ENCODE measurements around the gene FNDC10.

The FNDC10 gene

GRCh38 chr1:1630191-1630964 is 30.4 kb upstream of the FNDC10 start:
- Mint-ChIP-seq H3K36me3 (no peaks in the 10 kb centered on the region), H3K4me3 (peak overlapping the region; percentile 89), H3K27ac (peak overlapping the region; percentile 91), H3K9me3 (ENCODE audit: low read depth) (no peaks in the 10 kb centered on the region), H3K4me1 (ENCODE audit: low read depth) (peaks cover 4% of the 10 kb centered on the region), H3K27me3 (no peaks in the 10 kb centered on the region)

GRCh38 chr1:1629430-1630190 is 29.7 kb upstream of the FNDC10 start:
- no peaks in the 10 kb centered on the region for H3K36me3 Mint-ChIP-seq
- H3K4me3 Mint-ChIP-seq, result peak overlapping the region; percentile 57
- H3K27me3 Mint-ChIP-seq, result no peaks in the 10 kb centered on the region
- H3K27ac Mint-ChIP-seq, result no peak overlapping the region
- H3K4me1 Mint-ChIP-seq (ENCODE audit: low read depth), result peaks cover 4% of the 10 kb centered on the region
- no peaks in the 10 kb centered on the region for H3K9me3 Mint-ChIP-seq (ENCODE audit: low read depth)

- peak overlapping the region; percentile 30 for H3K4me3 Mint-ChIP-seq
- no peak overlapping the region for H3K27ac Mint-ChIP-seq
- H3K27me3 Mint-ChIP-seq, result no peaks in the 10 kb centered on the region
- H3K36me3 Mint-ChIP-seq, result no peaks in the 10 kb centered on the region
- H3K4me1 Mint-ChIP-seq (ENCODE audit: low read depth), result peaks cover 4% of the 10 kb centered on the region
- H3K9me3 Mint-ChIP-seq (ENCODE audit: low read depth), result no peaks in the 10 kb centered on the region
Measured at GRCh38 chr1:1628754-1629429, 29.0 kb upstream of the FNDC10 start.

DNA sequence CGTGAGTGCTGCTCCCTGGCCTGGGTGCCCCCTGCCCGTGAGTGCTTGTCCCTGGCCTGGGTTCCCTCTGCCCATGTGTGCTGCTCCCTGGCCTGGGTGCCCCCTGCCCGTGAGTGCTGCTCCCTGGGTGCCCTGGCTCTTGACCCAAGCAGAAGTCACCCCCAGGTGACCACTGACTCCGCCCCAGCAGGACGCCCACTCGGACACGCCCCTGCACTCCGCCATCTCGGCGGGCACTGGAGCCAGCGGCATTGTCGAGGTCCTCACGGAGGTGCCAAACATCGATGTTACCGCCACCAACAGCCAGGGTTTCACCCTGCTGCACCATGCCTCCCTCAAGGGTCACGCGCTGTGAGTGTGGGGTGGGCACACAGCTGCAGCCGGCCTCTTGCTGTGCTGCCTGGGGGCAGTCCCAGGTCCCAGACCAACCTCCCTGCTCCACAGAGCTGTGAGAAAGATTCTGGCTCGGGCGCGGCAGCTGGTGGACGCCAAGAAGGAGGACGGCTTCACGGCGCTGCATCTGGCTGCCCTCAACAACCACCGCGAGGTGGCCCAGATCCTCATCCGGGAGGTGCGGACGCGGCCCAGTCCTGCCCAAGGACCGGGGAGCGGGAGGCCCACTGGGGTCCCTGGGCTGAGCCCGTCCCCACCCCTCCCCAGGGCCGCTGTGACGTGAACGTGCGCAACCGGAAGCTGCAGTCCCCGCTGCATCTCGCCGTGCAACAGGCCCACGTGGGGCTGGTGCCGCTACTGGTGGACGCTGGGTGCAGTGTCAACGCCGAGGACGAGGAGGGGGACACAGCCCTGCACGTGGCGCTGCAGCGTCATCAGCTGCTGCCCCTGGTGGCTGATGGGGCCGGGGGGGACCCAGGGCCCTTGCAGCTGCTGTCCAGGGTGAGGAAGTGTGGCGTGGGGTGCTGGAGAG is 28.2 kb upstream of the FNDC10 start:
- peaks cover 4% of the 10 kb centered on the region for H3K4me1 Mint-ChIP-seq (ENCODE audit: low read depth)
- H3K9me3 Mint-ChIP-seq (ENCODE audit: low read depth), result no peaks in the 10 kb centered on the region
- no peaks in the 10 kb centered on the region for H3K36me3 Mint-ChIP-seq
- no peak overlapping the region for H3K4me3 Mint-ChIP-seq
- H3K27ac Mint-ChIP-seq, result no peak overlapping the region
- no peaks in the 10 kb centered on the region for H3K27me3 Mint-ChIP-seq

DNA sequence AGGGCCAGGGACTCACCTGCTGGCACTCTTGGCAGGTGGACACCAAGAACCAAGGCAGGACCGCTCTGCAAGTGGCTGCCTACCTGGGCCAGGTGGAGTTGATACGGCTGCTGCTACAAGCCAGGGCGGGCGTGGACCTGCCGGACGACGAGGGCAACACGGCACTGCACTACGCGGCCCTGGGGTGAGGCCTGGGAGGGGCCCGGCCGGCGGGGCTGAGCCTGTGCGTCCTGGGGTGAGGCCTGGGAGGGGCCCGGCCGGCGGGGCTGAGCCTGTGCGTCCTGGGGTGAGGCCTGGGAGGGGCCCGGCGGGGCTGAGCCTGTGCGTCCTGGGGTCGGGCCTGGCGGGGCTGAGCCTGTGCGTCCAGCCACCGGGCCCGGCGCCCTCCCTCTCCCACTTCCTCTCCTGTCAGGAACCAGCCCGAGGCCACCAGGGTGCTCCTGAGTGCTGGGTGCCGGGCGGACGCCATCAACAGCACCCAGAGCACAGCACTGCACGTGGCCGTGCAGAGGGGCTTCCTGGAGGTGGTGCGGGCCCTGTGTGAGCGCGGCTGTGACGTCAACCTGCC is 27.4 kb upstream of the FNDC10 start:
- Mint-ChIP-seq H3K4me1 (ENCODE audit: low read depth) (peaks cover 4% of the 10 kb centered on the region), H3K27me3 (no peaks in the 10 kb centered on the region), H3K36me3 (no peaks in the 10 kb centered on the region), H3K27ac (no peak overlapping the region), H3K4me3 (no peak overlapping the region), H3K9me3 (ENCODE audit: low read depth) (no peaks in the 10 kb centered on the region)

DNA sequence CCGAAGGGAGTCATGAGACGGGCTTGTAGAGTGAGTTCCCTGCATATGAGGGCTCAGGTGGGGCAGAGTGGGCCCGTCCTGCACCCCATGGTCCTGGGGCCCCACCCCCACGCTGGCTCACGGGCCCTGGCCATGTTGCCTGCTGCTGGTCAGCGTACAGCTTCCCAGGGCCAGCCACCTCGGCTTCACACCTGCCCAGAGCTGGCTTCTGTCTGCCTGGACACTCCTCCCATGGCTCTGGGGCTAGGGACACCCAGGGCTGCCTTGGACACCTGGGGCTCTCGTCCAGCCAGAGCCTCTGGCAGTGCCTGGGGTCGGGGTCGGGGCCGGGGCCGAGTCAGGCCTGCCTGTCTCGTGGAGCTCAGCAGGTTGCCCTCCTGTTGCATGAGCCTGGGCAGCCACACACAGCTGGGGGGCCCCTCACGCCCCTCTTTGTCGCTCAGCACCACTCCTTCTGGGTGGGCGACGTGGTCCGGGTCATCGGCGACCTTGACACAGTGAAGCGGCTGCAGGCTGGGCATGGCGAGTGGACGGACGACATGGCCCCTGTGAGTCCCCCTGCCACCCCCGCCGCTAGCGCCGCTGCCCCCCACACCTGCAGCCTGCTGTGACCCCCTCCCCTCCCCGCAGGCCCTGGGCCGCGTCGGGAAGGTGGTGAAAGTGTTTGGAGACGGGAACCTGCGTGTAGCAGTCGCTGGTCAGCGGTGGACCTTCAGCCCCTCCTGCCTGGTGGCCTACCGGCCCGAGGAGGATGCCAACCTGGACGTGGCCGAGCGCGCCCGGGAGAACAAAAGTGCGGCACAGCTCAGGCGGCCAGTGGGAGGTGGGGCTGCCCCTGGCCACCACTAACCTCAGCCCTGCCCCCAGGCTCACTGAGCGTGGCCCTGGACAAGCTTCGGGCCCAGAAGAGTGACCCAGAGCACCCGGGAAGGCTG is 26.5 kb upstream of the FNDC10 start:
- Mint-ChIP-seq H3K27ac (no peak overlapping the region), H3K36me3 (no peaks in the 10 kb centered on the region), H3K9me3 (ENCODE audit: low read depth) (no peaks in the 10 kb centered on the region), H3K27me3 (no peaks in the 10 kb centered on the region), H3K4me3 (no peak overlapping the region), H3K4me1 (ENCODE audit: low read depth) (peaks cover 4% of the 10 kb centered on the region)

DNA sequence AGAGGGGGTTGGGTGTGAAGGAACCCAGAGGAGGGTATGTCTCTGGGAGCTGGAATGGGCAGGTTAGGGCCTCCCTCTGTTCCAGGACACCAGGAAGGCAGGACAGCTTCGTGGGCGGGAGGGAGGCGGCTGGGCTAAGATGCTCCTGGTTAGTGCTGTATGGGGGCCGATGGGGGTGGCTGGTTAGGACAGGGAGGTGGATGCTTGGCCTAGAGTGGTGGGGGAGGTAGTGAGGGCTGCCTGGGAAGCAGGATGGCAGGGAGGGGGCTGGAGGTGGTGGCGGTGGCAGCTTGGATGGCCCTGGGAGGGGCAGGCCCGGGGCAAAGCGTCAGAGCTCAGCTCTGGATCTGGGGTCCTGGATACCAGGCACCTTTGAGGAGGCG is 25.9 kb upstream of the FNDC10 start:
- Mint-ChIP-seq H3K27ac (no peak overlapping the region), H3K4me3 (no peak overlapping the region), H3K4me1 (ENCODE audit: low read depth) (peaks cover 4% of the 10 kb centered on the region), H3K36me3 (no peaks in the 10 kb centered on the region), H3K9me3 (ENCODE audit: low read depth) (no peaks in the 10 kb centered on the region), H3K27me3 (no peaks in the 10 kb centered on the region)

DNA sequence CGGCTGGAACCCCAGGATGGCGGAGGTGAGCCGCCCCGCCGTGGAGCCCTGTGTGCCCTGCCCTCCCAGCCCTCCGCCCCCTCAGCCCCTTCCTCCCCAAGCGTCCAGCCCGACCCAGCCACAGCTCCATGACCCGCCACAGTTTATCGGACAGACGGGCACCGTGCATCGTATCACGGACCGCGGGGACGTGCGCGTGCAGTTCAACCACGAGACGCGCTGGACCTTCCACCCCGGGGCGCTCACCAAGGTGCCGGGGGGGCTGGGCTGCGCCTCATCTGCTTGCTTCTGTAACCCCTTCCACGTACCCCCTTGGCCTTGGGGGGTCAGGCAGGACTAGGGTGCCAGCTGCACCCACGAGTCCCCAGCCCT is 25.5 kb upstream of the FNDC10 start:
- H3K9me3 Mint-ChIP-seq (ENCODE audit: low read depth), result no peaks in the 10 kb centered on the region
- H3K4me1 Mint-ChIP-seq (ENCODE audit: low read depth), result peaks cover 4% of the 10 kb centered on the region
- no peaks in the 10 kb centered on the region for H3K36me3 Mint-ChIP-seq
- no peaks in the 10 kb centered on the region for H3K27me3 Mint-ChIP-seq
- no peak overlapping the region for H3K4me3 Mint-ChIP-seq
- H3K27ac Mint-ChIP-seq, result no peak overlapping the region

DNA sequence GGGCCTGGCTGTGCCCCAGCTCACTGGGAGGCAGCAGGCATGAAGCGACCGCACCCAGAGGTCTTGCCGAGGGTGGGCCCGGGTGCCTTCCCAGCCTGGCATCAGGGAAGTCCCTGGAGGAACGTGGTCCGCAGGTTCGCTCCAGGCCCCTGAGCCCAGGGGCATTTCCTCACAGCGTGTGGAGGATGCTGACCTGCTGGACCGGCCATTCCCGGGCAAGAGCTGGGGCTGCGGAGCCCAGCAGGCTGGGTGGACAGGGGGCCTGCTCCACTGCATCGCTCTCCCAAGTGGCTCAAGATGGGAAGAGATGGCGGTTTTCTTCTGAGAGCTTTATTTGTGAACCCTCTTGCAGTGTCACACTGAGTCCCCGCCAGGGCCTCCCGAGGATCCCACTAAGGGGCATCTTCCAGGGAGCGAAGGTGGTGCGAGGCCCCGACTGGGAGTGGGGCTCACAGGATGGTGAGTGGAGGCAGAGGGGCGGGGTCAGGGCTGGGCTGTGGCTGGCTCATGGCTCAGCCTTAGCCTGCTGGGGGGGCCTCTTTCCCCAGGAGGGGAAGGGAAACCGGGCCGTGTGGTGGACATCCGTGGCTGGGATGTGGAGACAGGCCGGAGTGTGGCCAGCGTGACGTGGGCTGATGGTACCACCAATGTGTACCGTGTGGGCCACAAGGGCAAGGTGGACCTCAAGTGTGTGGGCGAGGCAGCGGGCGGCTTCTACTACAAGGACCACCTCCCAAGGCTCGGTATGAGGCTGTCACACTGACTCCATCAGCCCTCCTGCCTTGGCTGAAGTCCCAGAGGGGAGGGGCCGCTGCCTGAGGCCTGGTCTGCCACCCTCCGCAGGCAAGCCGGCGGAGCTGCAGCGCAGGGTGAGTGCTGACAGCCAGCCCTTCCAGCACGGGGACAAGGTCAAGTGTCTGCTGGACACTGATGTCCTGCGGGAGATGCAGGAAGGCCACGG is 24.8 kb upstream of the FNDC10 start:
- Mint-ChIP-seq H3K4me1 (ENCODE audit: low read depth) (peaks cover 2% of the 10 kb centered on the region), H3K4me3 (no peak overlapping the region), H3K36me3 (no peaks in the 10 kb centered on the region), H3K27ac (no peak overlapping the region), H3K27me3 (no peaks in the 10 kb centered on the region), H3K9me3 (ENCODE audit: low read depth) (no peaks in the 10 kb centered on the region)

DNA sequence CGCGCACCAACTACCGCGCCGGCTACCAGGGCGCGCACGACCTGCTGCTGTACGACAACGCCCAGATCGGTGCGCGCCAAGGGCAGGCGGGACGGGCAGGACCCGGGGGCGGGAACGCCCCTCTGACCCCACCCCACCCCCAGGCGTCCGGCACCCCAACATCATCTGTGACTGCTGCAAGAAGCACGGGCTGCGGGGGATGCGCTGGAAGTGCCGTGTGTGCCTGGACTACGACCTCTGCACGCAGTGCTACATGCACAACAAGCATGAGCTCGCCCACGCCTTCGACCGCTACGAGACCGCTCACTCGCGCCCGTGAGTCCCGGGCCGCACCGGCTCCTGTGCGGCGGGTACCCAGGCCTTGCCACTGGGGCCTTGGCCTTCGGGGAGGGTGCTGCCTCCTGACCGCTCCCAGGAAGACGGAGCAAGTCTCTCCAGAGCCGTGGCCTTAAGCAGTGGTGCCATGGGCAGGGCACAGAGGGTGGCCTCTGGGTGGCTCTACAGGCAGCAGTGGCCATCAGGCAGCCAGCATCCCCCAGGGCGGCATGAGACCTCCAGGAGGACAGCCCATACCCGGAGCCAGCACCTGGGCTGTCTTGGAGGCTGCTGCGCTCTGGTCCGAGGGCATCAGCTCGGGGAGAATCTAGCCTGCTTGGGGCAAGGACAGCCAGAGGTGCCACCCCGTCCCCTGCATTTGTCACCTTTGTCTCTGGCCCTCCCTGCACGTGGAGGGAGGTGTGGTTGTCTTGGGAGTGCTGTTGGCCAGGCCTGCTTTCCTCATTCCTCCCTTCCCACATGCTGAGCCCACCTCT is 23.9 kb upstream of the FNDC10 start:
- H3K27ac Mint-ChIP-seq, result no peak overlapping the region
- H3K27me3 Mint-ChIP-seq, result no peaks in the 10 kb centered on the region
- no peak overlapping the region for H3K4me3 Mint-ChIP-seq
- no peaks in the 10 kb centered on the region for H3K9me3 Mint-ChIP-seq (ENCODE audit: low read depth)
- H3K4me1 Mint-ChIP-seq (ENCODE audit: low read depth), result peaks cover 2% of the 10 kb centered on the region
- H3K36me3 Mint-ChIP-seq, result no peaks in the 10 kb centered on the region

- H3K27ac Mint-ChIP-seq, result no peak overlapping the region
- peaks cover 2% of the 10 kb centered on the region for H3K4me1 Mint-ChIP-seq (ENCODE audit: low read depth)
- no peaks in the 10 kb centered on the region for H3K27me3 Mint-ChIP-seq
- H3K9me3 Mint-ChIP-seq (ENCODE audit: low read depth), result no peaks in the 10 kb centered on the region
- H3K4me3 Mint-ChIP-seq, result no peak overlapping the region
- no peaks in the 10 kb centered on the region for H3K36me3 Mint-ChIP-seq
Measured at GRCh38 chr1:1623181-1623630, 23.3 kb upstream of the FNDC10 start.

GRCh38 chr1:1622788-1623094 is 22.8 kb upstream of the FNDC10 start:
- no peaks in the 10 kb centered on the region for H3K36me3 Mint-ChIP-seq
- no peaks in the 10 kb centered on the region for H3K9me3 Mint-ChIP-seq (ENCODE audit: low read depth)
- H3K27me3 Mint-ChIP-seq, result no peaks in the 10 kb centered on the region
- H3K4me3 Mint-ChIP-seq, result no peak overlapping the region
- H3K27ac Mint-ChIP-seq, result no peak overlapping the region
- peaks cover 2% of the 10 kb centered on the region for H3K4me1 Mint-ChIP-seq (ENCODE audit: low read depth)

Measured in activated naive CD8-positive, alpha-beta T cell (primary cell).